Adrenal gland (tissue), 5 donors: ENCODE results near the gene GNAQ.

Source experiments
- POLR2A ChIP-seq, 2 donors: fragments of 450-650 bp; IDR thresholded peaks; one replicate each; pipeline ENCODE4 v1.6.1; 2017; ENCODE audit warnings: antibody characterized with exemption in 2 of 2, mild to moderate bottlenecking in 2 of 2, moderate library complexity in 1 of 2
- TF ChIP-seq, protein P1 (sequence below), 6 experiments: fragments of 450-650 bp in 4 of 6; fragments of 200-600 bp in 2 of 6; sonication (generic) in 1 of 6; IDR thresholded peaks; 1 replicate in 5 of 6; 2 replicates in 1 of 6; pipeline versions ENCODE4 v1.5.1 to v1.8.0; 2016 to 2021; ENCODE audit warnings: antibody characterized with exemption in 6 of 6, mild to moderate bottlenecking in 2 of 6, moderate library complexity in 1 of 6
- donor health status: DM: no; HTN: no; CAD: no.

- TF ChIP-seq, protein P1, sequence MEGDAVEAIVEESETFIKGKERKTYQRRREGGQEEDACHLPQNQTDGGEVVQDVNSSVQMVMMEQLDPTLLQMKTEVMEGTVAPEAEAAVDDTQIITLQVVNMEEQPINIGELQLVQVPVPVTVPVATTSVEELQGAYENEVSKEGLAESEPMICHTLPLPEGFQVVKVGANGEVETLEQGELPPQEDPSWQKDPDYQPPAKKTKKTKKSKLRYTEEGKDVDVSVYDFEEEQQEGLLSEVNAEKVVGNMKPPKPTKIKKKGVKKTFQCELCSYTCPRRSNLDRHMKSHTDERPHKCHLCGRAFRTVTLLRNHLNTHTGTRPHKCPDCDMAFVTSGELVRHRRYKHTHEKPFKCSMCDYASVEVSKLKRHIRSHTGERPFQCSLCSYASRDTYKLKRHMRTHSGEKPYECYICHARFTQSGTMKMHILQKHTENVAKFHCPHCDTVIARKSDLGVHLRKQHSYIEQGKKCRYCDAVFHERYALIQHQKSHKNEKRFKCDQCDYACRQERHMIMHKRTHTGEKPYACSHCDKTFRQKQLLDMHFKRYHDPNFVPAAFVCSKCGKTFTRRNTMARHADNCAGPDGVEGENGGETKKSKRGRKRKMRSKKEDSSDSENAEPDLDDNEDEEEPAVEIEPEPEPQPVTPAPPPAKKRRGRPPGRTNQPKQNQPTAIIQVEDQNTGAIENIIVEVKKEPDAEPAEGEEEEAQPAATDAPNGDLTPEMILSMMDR (IDR thresholded peaks at IDR 0.05), result no peak
- no peak for TF ChIP-seq POLR2A (IDR thresholded peaks at IDR 0.05)
Observed at GRCh38 chr9:77982581-77983319, 48.9 kb downstream of the GNAQ start.
